ENCODE results near the gene CPA5. TPM values are rescaled to one million over a fixed set of nuclear protein-coding genes. Genes with fewer than 3 reads are reported as not detected.

CPA5 gene
- total RNA-seq, 1 experiment from 2014 or later, result not detected

DNA sequence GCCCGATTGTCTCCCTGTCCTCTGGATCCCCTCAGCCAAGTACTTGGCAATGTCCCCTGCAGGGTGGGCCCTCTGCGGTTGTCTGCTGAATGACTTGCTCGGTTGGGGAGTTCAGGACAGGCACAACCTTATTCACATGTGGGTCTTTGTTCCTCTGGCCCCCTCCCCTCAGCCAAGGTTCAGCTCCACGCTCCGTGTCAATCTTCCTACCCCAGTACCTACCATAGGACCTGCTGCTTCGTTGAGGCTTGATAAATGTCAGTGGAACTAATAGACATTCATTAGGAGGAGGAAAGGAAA, 7.1 kb downstream of the CPA5 start:
- WGBS (ENCODE audit: extremely low coverage, insufficient read length, low lambda C conversion rate), result no CpG with 5 or more reads among the region's 6 CpGs
- H3K4me2 ChIP-seq (ENCODE audit: insufficient read depth, insufficient read length, low read length), result no peak overlapping the region

More for the DNA sequence above, 7.1 kb downstream of the CPA5 start:
- no peak for DNase-seq
- Histone ChIP-seq H4K8ac (replicated peaks; ENCODE audit: insufficient read length, low read depth, low read length) (no peak overlapping the region), H4K20me1 (ENCODE audit: control insufficient read depth, insufficient read depth, insufficient read length) (no peaks in the 10 kb centered on the region), H3K18ac (ENCODE audit: insufficient read length, low read depth, low read length) (no peak overlapping the region), H3K27ac (ENCODE audit: insufficient read length, low read depth, low read length) (no peak overlapping the region), H3T11ph (ENCODE audit: low read length) (no peak overlapping the region), H3K27me3 (ENCODE audit: insufficient read depth, low read length) (no peaks in the 10 kb centered on the region), H3K23me2 (ENCODE audit: insufficient read length, low read depth, low read length, poor library complexity, severe bottlenecking) (no peaks in the 10 kb centered on the region), H2BK20ac (ENCODE audit: low read depth, low read length, poor library complexity, severe bottlenecking) (no peak overlapping the region), H3K79me2 (ENCODE audit: insufficient read depth, low read length) (no peaks in the 10 kb centered on the region), H3K14ac (ENCODE audit: insufficient read depth, low read length) (no peak overlapping the region), H2BK12ac (ENCODE audit: insufficient read length, low read depth, low read length) (no peak overlapping the region), H2BK5ac (ENCODE audit: insufficient read length, low read length) (no peak overlapping the region), H3K23ac (ENCODE audit: insufficient read length, low read depth, low read length) (no peak overlapping the region), H2BK15ac (ENCODE audit: low read depth, low read length) (no peak overlapping the region), H3K56ac (ENCODE audit: insufficient read length, low read depth, low read length) (no peak overlapping the region), H3K9me3 (ENCODE audit: control insufficient read depth, low read depth, low read length) (no peaks in the 10 kb centered on the region), H4K5ac (ENCODE audit: insufficient read length, low read depth, low read length) (no peak overlapping the region), H2BK120ac (ENCODE audit: low read depth, low read length, poor library complexity, severe bottlenecking) (no peak overlapping the region), H2AK5ac (ENCODE audit: insufficient read length, low read length) (no peak overlapping the region), H2AFZ (ENCODE audit: low read length) (no peak overlapping the region), H4K91ac (ENCODE audit: insufficient read length, low read depth, low read length) (no peak overlapping the region), H3K4ac (ENCODE audit: low read depth, low read length) (no peak overlapping the region), H3K9ac (ENCODE audit: extremely low read depth, insufficient read length, low read length) (no peak overlapping the region), H3K4me1 (ENCODE audit: insufficient read depth, low read length) (peaks cover 9% of the 10 kb centered on the region; the same call in 1 of the 2 replicates), H3K79me1 (ENCODE audit: insufficient read depth, low read depth, low read length, poor library complexity, severe bottlenecking) (no peaks in the 10 kb centered on the region)
- TF ChIP-seq, protein P1, sequence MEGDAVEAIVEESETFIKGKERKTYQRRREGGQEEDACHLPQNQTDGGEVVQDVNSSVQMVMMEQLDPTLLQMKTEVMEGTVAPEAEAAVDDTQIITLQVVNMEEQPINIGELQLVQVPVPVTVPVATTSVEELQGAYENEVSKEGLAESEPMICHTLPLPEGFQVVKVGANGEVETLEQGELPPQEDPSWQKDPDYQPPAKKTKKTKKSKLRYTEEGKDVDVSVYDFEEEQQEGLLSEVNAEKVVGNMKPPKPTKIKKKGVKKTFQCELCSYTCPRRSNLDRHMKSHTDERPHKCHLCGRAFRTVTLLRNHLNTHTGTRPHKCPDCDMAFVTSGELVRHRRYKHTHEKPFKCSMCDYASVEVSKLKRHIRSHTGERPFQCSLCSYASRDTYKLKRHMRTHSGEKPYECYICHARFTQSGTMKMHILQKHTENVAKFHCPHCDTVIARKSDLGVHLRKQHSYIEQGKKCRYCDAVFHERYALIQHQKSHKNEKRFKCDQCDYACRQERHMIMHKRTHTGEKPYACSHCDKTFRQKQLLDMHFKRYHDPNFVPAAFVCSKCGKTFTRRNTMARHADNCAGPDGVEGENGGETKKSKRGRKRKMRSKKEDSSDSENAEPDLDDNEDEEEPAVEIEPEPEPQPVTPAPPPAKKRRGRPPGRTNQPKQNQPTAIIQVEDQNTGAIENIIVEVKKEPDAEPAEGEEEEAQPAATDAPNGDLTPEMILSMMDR (conservative IDR thresholded peaks at IDR 0.05), result no peak
- Mint-ChIP-seq H3K27me3 (ENCODE audit: low read depth) (peaks cover 5% of the 10 kb centered on the region), H3K36me3 (ENCODE audit: insufficient read depth in 1 of 3, low read depth in 3 of 3) (no peaks in the 10 kb centered on the region), H3K9me3 (no peaks in the 10 kb centered on the region), H3K4me3 (peak overlapping the region in 1 of 2 experiments; percentile 36; a peak in 2 of 5 replicates), H3K27ac (no peak overlapping the region), H3K4me1 (peaks cover 41 to 50% of the 10 kb centered on the region in 2 experiments)
